Ovary (tissue), 9 donors: ENCODE measurements around the gene GRM2. TPM values are rescaled to one million over a fixed set of nuclear protein-coding genes. Genes with fewer than 3 reads are reported as not detected.
"Not testable (repeated sequence)": the region's sequence is repeated elsewhere in the genome, so short reads cannot be mapped to it uniquely, and the experiment has no call there.

Experiments used
- DNase-seq, 5 donors: peaks; one replicate each; pipeline ENCODE4 v3.0.0-alpha.2; 2019 to 2020
- H3K27ac ChIP-seq, 2 donors: fragments of 200-600 bp; one replicate each; pipeline versions ENCODE4 v1.5.1 to v1.8.0; 2019 to 2022
- H3K27me3 ChIP-seq: fragments of 200-600 bp; one replicate; pipeline ENCODE4 v1.8.0; 2022
- H3K36me3 ChIP-seq: fragments of 200-600 bp; sonication (generic); one replicate; pipeline ENCODE4 v1.5.1; 2019
- H3K4me1 ChIP-seq: one replicate; pipeline ENCODE4 v1.8.1; 2013; ENCODE audit warnings: mild to moderate bottlenecking, moderate library complexity; ENCODE audit not compliant: insufficient read depth
- H3K4me3 ChIP-seq: fragments of 200-600 bp; sonication (generic); one replicate; pipeline ENCODE4 v1.5.1; 2017
- H3K9me3 ChIP-seq, 2 donors: fragments of 200-600 bp in 1 of 2; sonication (generic) in 1 of 2; one replicate each; pipeline versions ENCODE4 v1.5.1 to v1.8.1; 2013 to 2019; ENCODE audit warnings: mild to moderate bottlenecking in 1 of 2, moderate library complexity in 1 of 2
- EP300 ChIP-seq: sonication (generic); formaldehyde crosslinking; IDR thresholded peaks from one replicate; pipeline ENCODE4 v1.6.1; 2017; ENCODE audit warnings: antibody characterized with exemption
- POLR2A ChIP-seq: fragments of 450-650 bp; IDR thresholded peaks from one replicate; pipeline ENCODE4 v1.6.1; 2017; ENCODE audit warnings: antibody characterized with exemption, mild to moderate bottlenecking, moderate library complexity
- WGBS, 3 donors: extraction: QIAGEN DNeasy Blood & Tissue Kit in 1 of 3; methylation state at CpG; one replicate each; pipeline versions ENCODE4 v1.1.5 to v1.1.7; 2013 to 2017; 5-methylcytosine and 5-hydroxymethylcytosine counted together
- intact Hi-C, 4 donors: fragments of 100-400 bp; cut with DNase I; formaldehyde crosslinking; loops; one replicate each; pipeline versions ENCODE4 v1.11.0 to v1.15.1; 2022 to 2023
- polyA plus RNA-seq, 2 donors: library from polyadenylated mRNA; stranded (reverse); fragments of 200-250 nt in 1 of 2; fragments of 350-450 nt in 1 of 2; fragmentation: Illumina TruSeq in 1 of 2; extraction: RNeasy Lipid Tissue Mini Kit (QIAGEN cat#74804) in 1 of 2; gene quantifications; one replicate each; pipeline ENCODE4 v1.2.3, GENCODE V29; 2013 to 2014
- total RNA-seq, 7 donors: library from RNA; depleted of rRNA in 2 of 7; stranded (reverse); fragments of >200 nt in 2 of 7; fragmentation: NEBNext Ultra II Directional in 3 of 7; extraction: Animal tissue kit (Norgen Biotek cat#: 25700) in 3 of 7; gene quantifications; one replicate each; pipeline versions ENCODE4 v1.1.0 to v1.2.4, GENCODE V29; 2016 to 2023
- TF ChIP-seq, protein P1 (sequence below), 3 donors: fragments of 450-650 bp in 2 of 3; fragments of 200-600 bp in 1 of 3; IDR thresholded peaks; one replicate each; pipeline versions ENCODE4 v1.5.1 to v1.8.0; 2016 to 2022; ENCODE audit warnings: antibody characterized with exemption in 3 of 3, mild to moderate bottlenecking in 1 of 3
- donor health status: DM: no; HTN: no; CAD: no; lungs with moderate emphysema.
- donor health status: DM: no; HTN: no; CAD: no.
- donor health status: Bipolar disorder and iron deficiency.
- donor health status: DM: yes; HTN: yes; CAD: no.
- donor health status: DM: no; HTN: no; CAD: no.
- donor health status: DM: yes; HTN: yes; CAD: no.

The GRM2 gene
- total and polyA plus RNA-seq, 9 donors = 0.10 to 0.47 (median 0.28) TPM; not detected in 3

DNA sequence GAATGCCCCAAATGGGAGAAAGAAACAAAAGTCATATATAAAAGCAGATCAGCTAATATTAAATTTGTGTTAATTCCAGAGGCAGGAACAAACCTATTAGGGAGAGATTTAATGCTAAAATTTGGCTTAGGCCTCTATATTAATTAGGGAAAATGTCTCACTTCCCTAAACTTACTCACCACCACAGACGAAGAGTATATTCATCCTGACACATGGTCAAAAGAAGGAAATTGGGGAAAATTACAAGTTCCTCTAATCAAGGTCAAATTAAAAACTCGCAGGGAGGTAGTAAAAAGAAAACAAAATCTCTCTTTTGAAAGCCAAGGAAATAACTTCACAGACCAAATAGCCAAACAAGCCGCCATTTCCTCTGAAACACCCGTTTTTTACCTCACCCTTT lies 32.2 kb downstream of the GRM2 start:
- intact Hi-C loops = no loop called here
- 36 to 57% (median 38%) methylated on average over 4 of the region's 4 CpGs for WGBS, 3 donors
- no peaks in the 10 kb centered on the region for H3K27me3 ChIP-seq

DNA sequence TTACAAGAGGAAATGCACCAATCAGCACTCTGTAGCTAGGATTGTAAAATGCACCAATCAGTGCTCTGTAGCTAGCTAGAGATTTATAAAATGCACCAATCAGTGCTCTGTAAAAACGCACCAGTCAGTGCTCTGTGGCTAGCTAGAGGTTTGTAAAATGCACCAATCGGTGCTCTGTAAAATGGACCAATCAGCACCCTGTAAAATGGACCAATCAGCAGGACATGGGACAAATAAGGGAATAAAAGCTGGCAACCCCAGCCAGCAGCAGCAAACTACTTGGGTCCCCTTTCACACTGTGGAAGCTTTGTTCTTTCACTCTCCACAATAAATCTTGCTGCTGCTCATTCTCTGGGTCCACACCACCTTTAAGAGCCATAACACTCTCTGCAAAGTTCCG lies 35.5 kb downstream of the GRM2 start:
- H3K27me3 ChIP-seq, H3K4me1 ChIP-seq, H3K9me3 ChIP-seq, intact Hi-C loops, DNase-seq, H3K36me3 ChIP-seq, H3K4me3 ChIP-seq, H3K27ac ChIP-seq: not testable (repeated sequence)
- WGBS, 3 donors = 79 to 81% (median 79%) methylated on average over 3 of the region's 3 CpGs

More for the DNA sequence above, 32.2 kb downstream of the GRM2 start:
- no peaks in the 10 kb centered on the region for H3K9me3 ChIP-seq
- no peak for TF ChIP-seq EP300
- TF ChIP-seq, protein P1, sequence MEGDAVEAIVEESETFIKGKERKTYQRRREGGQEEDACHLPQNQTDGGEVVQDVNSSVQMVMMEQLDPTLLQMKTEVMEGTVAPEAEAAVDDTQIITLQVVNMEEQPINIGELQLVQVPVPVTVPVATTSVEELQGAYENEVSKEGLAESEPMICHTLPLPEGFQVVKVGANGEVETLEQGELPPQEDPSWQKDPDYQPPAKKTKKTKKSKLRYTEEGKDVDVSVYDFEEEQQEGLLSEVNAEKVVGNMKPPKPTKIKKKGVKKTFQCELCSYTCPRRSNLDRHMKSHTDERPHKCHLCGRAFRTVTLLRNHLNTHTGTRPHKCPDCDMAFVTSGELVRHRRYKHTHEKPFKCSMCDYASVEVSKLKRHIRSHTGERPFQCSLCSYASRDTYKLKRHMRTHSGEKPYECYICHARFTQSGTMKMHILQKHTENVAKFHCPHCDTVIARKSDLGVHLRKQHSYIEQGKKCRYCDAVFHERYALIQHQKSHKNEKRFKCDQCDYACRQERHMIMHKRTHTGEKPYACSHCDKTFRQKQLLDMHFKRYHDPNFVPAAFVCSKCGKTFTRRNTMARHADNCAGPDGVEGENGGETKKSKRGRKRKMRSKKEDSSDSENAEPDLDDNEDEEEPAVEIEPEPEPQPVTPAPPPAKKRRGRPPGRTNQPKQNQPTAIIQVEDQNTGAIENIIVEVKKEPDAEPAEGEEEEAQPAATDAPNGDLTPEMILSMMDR (IDR thresholded peaks at IDR 0.05) = no peak
- no peak for TF ChIP-seq POLR2A
- H3K4me1 ChIP-seq = no peaks in the 10 kb centered on the region
- no peak overlapping the region for H3K4me3 ChIP-seq
- no peak overlapping the region for H3K27ac ChIP-seq
- no peak for DNase-seq
- no peaks in the 10 kb centered on the region for H3K36me3 ChIP-seq

DNA sequence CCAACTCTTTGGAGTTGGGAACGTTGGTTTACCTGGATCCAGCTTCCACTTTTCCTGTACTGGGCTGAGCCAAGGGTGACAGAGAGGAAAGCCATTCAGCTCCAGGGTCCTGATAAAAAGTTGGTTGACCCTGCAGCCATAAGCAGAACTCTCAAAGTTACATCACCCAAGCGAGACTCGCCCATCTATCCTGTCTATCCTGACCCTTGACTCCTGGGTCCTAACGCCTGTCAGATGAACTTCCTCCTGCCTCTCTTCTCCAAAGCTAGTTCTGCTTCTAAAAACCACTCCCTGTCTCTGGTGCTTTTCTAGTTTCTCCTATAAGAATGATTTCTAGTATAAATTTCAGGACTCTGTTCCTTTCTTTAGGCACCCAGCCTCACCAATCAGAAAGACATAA lies 36.1 kb downstream of the GRM2 start:
- intact Hi-C loops, H3K27me3 ChIP-seq, DNase-seq, H3K9me3 ChIP-seq, H3K4me1 ChIP-seq, H3K4me3 ChIP-seq, H3K27ac ChIP-seq, H3K36me3 ChIP-seq: not testable (repeated sequence)
- 57 to 63% (median 61%) methylated on average over 4 of the region's 4 CpGs for WGBS, 3 donors

DNA sequence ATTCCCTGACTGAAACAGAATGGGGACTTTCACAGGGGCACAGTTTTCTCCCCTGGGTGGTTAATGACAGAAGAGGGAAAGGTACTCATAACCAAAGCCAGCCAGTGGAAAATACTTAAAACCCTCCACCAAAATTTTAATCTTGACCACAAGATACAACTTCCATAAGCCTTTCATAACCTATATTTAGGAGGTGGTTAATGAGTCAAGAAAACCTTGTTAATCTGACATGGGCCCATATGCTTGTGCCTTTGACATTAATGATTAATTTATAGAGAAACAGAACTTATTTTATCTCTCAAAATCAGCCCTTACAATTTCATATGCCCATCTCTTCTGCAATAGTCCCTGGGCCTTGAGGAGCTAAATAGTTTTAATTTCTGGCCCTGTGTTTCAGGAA lies 41.0 kb downstream of the GRM2 start:
- H3K27me3 ChIP-seq = no peaks in the 10 kb centered on the region
- intact Hi-C loops = no loop called here
- H3K36me3 ChIP-seq = no peaks in the 10 kb centered on the region
- no peak for TF ChIP-seq POLR2A
- no peak for TF ChIP-seq EP300
- TF ChIP-seq, protein P1 (IDR thresholded peaks at IDR 0.05) = no peak
- H3K4me1 ChIP-seq = no peaks in the 10 kb centered on the region
- no peak overlapping the region for H3K4me3 ChIP-seq
- no peak overlapping the region for H3K27ac ChIP-seq
- no peaks in the 10 kb centered on the region for H3K9me3 ChIP-seq
- DNase-seq = no peak

DNA sequence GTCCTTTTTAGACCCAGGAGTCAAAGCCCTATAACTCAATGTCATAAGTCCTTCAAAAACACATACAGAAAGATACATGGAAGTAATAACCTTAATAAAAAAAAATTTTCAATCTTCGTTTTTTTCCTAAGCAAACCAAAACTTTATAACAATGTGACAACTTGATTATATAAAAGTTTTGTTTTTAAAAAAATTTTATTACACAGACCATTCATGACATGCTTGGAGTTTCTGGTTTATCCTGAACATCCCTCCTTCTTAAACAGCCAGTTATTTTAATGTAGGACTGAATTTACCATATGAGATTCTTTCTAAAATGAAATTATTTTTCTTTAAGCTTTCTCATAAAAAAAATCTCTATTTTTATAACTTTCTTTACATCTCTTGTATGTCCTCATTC lies 41.5 kb downstream of the GRM2 start:
- DNase-seq = no peak
- H3K27me3 ChIP-seq = no peaks in the 10 kb centered on the region
- 36 to 53% (median 42%) methylated on average over 1 of the region's 1 CpG for WGBS, 3 donors
- H3K9me3 ChIP-seq = no peaks in the 10 kb centered on the region
- H3K4me3 ChIP-seq = no peak overlapping the region
- no peaks in the 10 kb centered on the region for H3K36me3 ChIP-seq
- TF ChIP-seq POLR2A (no peak), EP300 (no peak)
- TF ChIP-seq, protein P1 (IDR thresholded peaks at IDR 0.05) = no peak
- no peak overlapping the region for H3K27ac ChIP-seq
- no peaks in the 10 kb centered on the region for H3K4me1 ChIP-seq
- intact Hi-C loops = no loop called here

DNA sequence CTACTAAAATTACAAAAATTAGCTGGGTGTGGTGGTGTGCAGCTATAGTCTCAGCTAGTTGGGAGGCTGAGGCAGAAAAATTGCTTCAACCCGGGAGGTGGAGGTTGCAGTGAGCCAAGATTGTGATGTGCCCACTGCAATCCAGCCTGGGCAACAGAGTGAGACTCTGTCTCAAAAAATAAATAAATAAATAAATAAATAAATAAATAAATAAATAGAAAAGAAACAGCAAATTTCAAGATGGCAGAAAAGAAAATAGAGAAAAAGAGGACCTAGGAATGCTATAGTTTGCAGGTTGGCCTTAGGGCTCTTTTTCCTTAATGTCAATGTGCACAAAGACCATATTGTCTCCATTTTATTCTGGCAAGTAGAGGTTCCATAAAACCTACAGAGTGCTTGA lies 44.0 kb downstream of the GRM2 start:
- no peaks in the 10 kb centered on the region for H3K4me1 ChIP-seq
- H3K27me3 ChIP-seq = no peaks in the 10 kb centered on the region
- DNase-seq = no peak
- intact Hi-C loops = no loop called here
- 90 to 97% (median 93%) methylated on average over 1 of the region's 1 CpG for WGBS, 3 donors
- no peak overlapping the region for H3K27ac ChIP-seq
- TF ChIP-seq EP300 (no peak), POLR2A (no peak)
- TF ChIP-seq, protein P1 (IDR thresholded peaks at IDR 0.05) = no peak
- no peaks in the 10 kb centered on the region for H3K9me3 ChIP-seq
- H3K36me3 ChIP-seq = no peaks in the 10 kb centered on the region
- no peak overlapping the region for H3K4me3 ChIP-seq
